ENCODE data around the gene RAB32.

The RAB32 gene

GRCh38 chr6:146602526-146602925, 58.9 kb downstream of the RAB32 start:
- no peaks in the 10 kb centered on the region for H4K20me1 ChIP-seq (ENCODE audit: low read depth, low read length)
- no peaks in the 10 kb centered on the region for H3K9me2 ChIP-seq (replicated peaks; ENCODE audit: insufficient read depth, low read length)
- no peaks in the 10 kb centered on the region for H3K9me3 ChIP-seq (ENCODE audit: insufficient read depth, low read length)
- no peak overlapping the region for H2AFZ ChIP-seq (ENCODE audit: low read depth, low read length, severe bottlenecking)
- no peak overlapping the region for H3K9ac ChIP-seq (ENCODE audit: low read length)
- H3K27ac ChIP-seq (ENCODE audit: low read depth, low read length) = no peak overlapping the region
- no peak overlapping the region for H3K4me3 ChIP-seq (ENCODE audit: insufficient read depth, low read length, poor library complexity, severe bottlenecking)
- H3K36me3 ChIP-seq (ENCODE audit: low read length) = no peaks in the 10 kb centered on the region
- no peaks in the 10 kb centered on the region for H3F3A ChIP-seq (ENCODE audit: insufficient read depth)
- H3K4me2 ChIP-seq (ENCODE audit: low read depth, low read length, poor library complexity, severe bottlenecking) = no peak overlapping the region
- H3K27me3 ChIP-seq (ENCODE audit: low read length) = no peaks in the 10 kb centered on the region
- TF ChIP-seq CTCF (IDR thresholded peaks at IDR 0.05; ENCODE audit: insufficient read depth, low read length, poor library complexity, severe bottlenecking) = no peak
- no peak for TF ChIP-seq EZH2phosphoT487 (conservative IDR thresholded peaks at IDR 0.05; ENCODE audit: low read length)
- H3K79me2 ChIP-seq (ENCODE audit: insufficient read depth, low read length) = no peaks in the 10 kb centered on the region

Measured in SU-DHL-6 (cell line).